ENCODE measurements around the gene TAF5L.
"Not testable (repeated sequence)": the region's sequence is repeated elsewhere in the genome, so short reads cannot be mapped to it uniquely, and the experiment has no call there.

Gene TAF5L

DNA sequence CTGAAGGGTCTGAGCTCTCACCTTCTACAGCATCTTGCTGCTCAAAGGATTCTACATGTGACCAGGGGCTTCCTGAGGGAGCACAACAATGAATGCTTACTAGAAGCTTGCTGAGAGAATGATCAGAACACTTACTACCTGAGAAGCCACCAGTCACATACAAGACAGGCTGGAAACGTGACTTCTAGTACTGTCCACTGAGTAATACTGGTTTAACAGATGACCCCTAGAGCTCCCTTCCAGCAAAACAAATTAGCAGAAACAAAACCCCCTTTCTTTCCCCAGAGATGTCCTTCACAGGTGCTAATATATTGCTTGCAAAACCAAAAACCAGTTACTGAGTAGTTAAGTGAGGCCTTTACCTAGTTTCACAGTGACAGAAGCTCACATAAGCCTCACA, 2.1 kb downstream of the TAF5L start:
- H3K4me3 ChIP-seq (replicated peaks in 1 of 2; ENCODE audit: low read depth in 2 of 2, low read length in 2 of 2): no peak overlapping the region
- DNase-seq (ENCODE audit: low read depth in 2 of 2): no peak
- TF ChIP-seq, protein P1, sequence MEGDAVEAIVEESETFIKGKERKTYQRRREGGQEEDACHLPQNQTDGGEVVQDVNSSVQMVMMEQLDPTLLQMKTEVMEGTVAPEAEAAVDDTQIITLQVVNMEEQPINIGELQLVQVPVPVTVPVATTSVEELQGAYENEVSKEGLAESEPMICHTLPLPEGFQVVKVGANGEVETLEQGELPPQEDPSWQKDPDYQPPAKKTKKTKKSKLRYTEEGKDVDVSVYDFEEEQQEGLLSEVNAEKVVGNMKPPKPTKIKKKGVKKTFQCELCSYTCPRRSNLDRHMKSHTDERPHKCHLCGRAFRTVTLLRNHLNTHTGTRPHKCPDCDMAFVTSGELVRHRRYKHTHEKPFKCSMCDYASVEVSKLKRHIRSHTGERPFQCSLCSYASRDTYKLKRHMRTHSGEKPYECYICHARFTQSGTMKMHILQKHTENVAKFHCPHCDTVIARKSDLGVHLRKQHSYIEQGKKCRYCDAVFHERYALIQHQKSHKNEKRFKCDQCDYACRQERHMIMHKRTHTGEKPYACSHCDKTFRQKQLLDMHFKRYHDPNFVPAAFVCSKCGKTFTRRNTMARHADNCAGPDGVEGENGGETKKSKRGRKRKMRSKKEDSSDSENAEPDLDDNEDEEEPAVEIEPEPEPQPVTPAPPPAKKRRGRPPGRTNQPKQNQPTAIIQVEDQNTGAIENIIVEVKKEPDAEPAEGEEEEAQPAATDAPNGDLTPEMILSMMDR (IDR thresholded peaks at IDR 0.05; ENCODE audit: low read depth, low read length): no peak

- TF ChIP-seq, protein P1 (IDR thresholded peaks at IDR 0.05; ENCODE audit: low read depth, low read length): no peak
- DNase-seq (ENCODE audit: low read depth in 2 of 2): no peak
Measured at GRCh38 chr1:229623225-229623624, 2.7 kb downstream of the TAF5L start.

DNA sequence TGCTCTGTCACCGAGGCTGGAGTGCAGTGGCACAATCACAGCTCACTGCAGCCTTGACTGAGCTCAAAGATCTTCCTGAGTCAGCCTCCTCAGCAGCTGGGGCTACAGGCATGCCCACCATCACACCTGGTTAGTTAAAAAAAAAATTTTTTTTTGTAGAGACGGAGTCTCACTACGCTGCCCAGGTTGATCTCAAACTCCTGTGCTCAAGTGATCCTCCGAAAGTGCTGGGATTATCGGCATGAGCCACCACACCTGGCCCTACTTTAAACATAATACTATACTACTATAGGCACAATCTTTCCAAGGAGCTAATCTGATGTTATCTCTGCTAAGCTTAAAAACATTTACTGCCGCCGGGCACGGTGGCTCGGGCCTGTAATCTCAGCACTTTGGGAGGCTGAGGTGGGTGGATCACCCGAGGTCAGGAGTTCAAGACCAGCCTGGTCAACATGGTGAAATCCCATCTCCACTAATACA, 3.2 kb downstream of the TAF5L start:
- DNase-seq (ENCODE audit: low read depth in 2 of 2); H3K4me3 ChIP-seq (replicated peaks in 1 of 2; ENCODE audit: low read depth in 2 of 2, low read length in 2 of 2): not testable (repeated sequence)

More at GRCh38 chr1:229623225-229623624, 2.7 kb downstream of the TAF5L start:
- no peak overlapping the region for H3K4me3 ChIP-seq (replicated peaks in 1 of 2; ENCODE audit: low read depth in 2 of 2, low read length in 2 of 2)

- TF ChIP-seq, protein P1 (IDR thresholded peaks at IDR 0.05; ENCODE audit: low read depth, low read length): no peak
- no peak overlapping the region for H3K4me3 ChIP-seq (replicated peaks in 1 of 2; ENCODE audit: low read depth in 2 of 2, low read length in 2 of 2)
- DNase-seq (ENCODE audit: low read depth in 2 of 2): peak in 1 of 2 donors; percentile 23
Measured at GRCh38 chr1:229621663-229622062, 4.3 kb downstream of the TAF5L start.

DNA sequence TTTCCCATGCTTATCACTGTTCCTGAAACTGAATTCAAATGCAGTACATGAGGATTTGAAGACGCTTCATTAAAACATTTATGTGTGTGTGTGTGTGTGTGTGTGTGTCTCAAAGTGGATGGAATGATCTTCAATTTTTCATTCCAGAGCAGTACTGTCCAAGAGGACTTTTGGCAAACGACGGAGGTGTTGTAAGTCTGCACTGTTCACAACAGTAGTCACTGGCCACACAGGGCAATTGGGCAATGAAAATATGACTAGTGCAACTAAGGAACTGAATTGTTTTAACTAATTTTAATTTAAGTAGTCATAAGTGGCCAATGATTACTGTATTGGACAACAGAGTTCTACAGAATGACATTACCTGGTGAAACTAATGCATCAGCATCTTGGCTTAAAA, 5.0 kb downstream of the TAF5L start:
- no peak overlapping the region for H3K4me3 ChIP-seq (replicated peaks in 1 of 2; ENCODE audit: low read depth in 2 of 2, low read length in 2 of 2)
- TF ChIP-seq, protein P1 (IDR thresholded peaks at IDR 0.05; ENCODE audit: low read depth, low read length): no peak
- DNase-seq (ENCODE audit: low read depth in 2 of 2): peak; percentile 80 to 91

GRCh38 chr1:229619614-229620013, 6.3 kb downstream of the TAF5L start:
- TF ChIP-seq, protein P1 (IDR thresholded peaks at IDR 0.05; ENCODE audit: low read depth, low read length): no peak

DNA sequence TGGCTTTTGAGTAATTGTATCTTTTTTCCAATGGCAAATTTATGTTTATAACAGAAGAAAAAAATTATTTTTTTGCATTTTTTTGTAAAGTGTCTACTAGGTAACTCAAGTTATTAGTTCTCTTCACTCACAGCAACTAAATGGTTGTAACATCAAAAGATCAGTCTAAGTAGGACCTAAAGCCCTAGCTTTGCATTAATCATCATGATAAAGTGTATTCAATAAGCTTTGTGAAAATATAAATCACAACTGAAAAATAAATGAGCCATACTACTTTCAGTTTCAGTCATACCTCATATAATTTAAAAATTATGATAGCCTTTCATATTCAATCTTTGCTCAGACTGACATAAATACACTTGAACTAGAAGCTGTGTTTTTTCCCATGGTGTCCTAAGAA, 6.9 kb downstream of the TAF5L start:
- DNase-seq (ENCODE audit: low read depth in 2 of 2): no peak
- TF ChIP-seq, protein P1 (IDR thresholded peaks at IDR 0.05; ENCODE audit: low read depth, low read length): no peak
- no peak overlapping the region for H3K4me3 ChIP-seq (replicated peaks in 1 of 2; ENCODE audit: low read depth in 2 of 2, low read length in 2 of 2)

More at GRCh38 chr1:229619614-229620013, 6.3 kb downstream of the TAF5L start:
- H3K4me3 ChIP-seq (replicated peaks in 1 of 2; ENCODE audit: low read depth in 2 of 2, low read length in 2 of 2): no peak overlapping the region
- DNase-seq (ENCODE audit: low read depth in 2 of 2): no peak
